NCI-H446 (cell line): ENCODE measurements around the gene PPA1.
"Not testable (repeated sequence)": the region's sequence is repeated elsewhere in the genome, so short reads cannot be mapped to it uniquely, and the experiment has no call there.

ENCODE experiments used
- DNase-seq, 2 experiments: peaks; one replicate each; lab custom pipeline; 2025; lab: John Stamatoyannopoulos, UW

Gene PPA1

GRCh38 chr10:70212277-70212676 is 21.0 kb downstream of the PPA1 start:
- no peak for DNase-seq

GRCh38 chr10:70206762-70207161 is 26.5 kb downstream of the PPA1 start:
- DNase-seq: no peak

GRCh38 chr10:70201105-70201504 is 32.1 kb downstream of the PPA1 start:
- DNase-seq: no peak

GRCh38 chr10:70198696-70199466 is 34.3 kb downstream of the PPA1 start:
- no peak for DNase-seq

GRCh38 chr10:70197235-70197945 is 35.8 kb downstream of the PPA1 start:
- DNase-seq: no peak

GRCh38 chr10:70193391-70193844 is 39.8 kb downstream of the PPA1 start:
- DNase-seq: no peak

GRCh38 chr10:70192326-70192968 is 40.8 kb downstream of the PPA1 start:
- DNase-seq: no peak

- DNase-seq: no peak
Observed at GRCh38 chr10:70191972-70192305, 41.3 kb downstream of the PPA1 start.

- peak in 1 of 2 experiments; percentile 3 for DNase-seq
Observed at GRCh38 chr10:70191161-70191971, 41.9 kb downstream of the PPA1 start.

- no peak for DNase-seq
Observed at GRCh38 chr10:70190581-70190980, 42.6 kb downstream of the PPA1 start.

GRCh38 chr10:70190102-70190501 is 43.1 kb downstream of the PPA1 start:
- DNase-seq: no peak

GRCh38 chr10:70188768-70189167 is 44.5 kb downstream of the PPA1 start:
- no peak for DNase-seq

GRCh38 chr10:70186571-70186970 is 46.7 kb downstream of the PPA1 start:
- DNase-seq: no peak

GRCh38 chr10:70186090-70186489 is 47.1 kb downstream of the PPA1 start:
- no peak for DNase-seq

GRCh38 chr10:70183304-70183703 is 49.9 kb downstream of the PPA1 start:
- DNase-seq: no peak

- DNase-seq: not testable (repeated sequence)
Observed at GRCh38 chr10:70179209-70179608, 54.0 kb downstream of the PPA1 start.

GRCh38 chr10:70178139-70178725 is 55.0 kb downstream of the PPA1 start:
- DNase-seq: no peak

GRCh38 chr10:70176441-70176840 is 56.8 kb downstream of the PPA1 start:
- no peak for DNase-seq

GRCh38 chr10:70175516-70175915 is 57.7 kb downstream of the PPA1 start:
- DNase-seq: no peak

- DNase-seq: no peak
Observed at GRCh38 chr10:70174058-70174741, 59.0 kb downstream of the PPA1 start.
